Activated CD8-positive, alpha-beta T cell treated with anti-CD3 and anti-CD28 coated beads, Interleukin-2, amount 10 ng/mL, durations not matched to agents 7 days and 5 days (primary cell): ENCODE data around the gene RELT. TPM values are rescaled to one million over a fixed set of nuclear protein-coding genes. Genes with fewer than 3 reads are reported as not detected.

ENCODE experiments used
- ATAC-seq: fragments of 150-1000 bp; cut with Tn5 transposase; one replicate; pipeline ENCODE4 v1.10.0; 2021; ENCODE audit warnings: moderate library complexity
- CTCF ChIA-PET: fragments of 350-600 bp; sonication (Branson Sonifier 250); formaldehyde crosslinking; loops from one replicate; lab custom pipeline; 2021; ENCODE audit warnings: antibody characterized with exemption; lab: Charles Lee
- POLR2A ChIA-PET: fragments of 350-600 bp; sonication (Branson Sonifier 250); formaldehyde crosslinking; loops from one replicate; lab custom pipeline; 2021; ENCODE audit warnings: antibody characterized with exemption; lab: Charles Lee
- DNase-seq: peaks from one replicate; pipeline ENCODE4 v3.0.0-alpha.2; 2020
- H3K27ac Mint-ChIP-seq: one replicate; pipeline ENCODE4 v1.8.0; 2021; ENCODE audit warnings: mild to moderate bottlenecking, mixed read lengths
- H3K27me3 Mint-ChIP-seq: one replicate; pipeline ENCODE4 v1.8.0; 2021; ENCODE audit warnings: low read depth, mixed read lengths
- H3K36me3 Mint-ChIP-seq: one replicate; pipeline ENCODE4 v1.8.0; 2021; ENCODE audit warnings: low read depth, mixed read lengths
- H3K4me1 Mint-ChIP-seq: one replicate; pipeline ENCODE4 v1.8.0; 2021; ENCODE audit warnings: low read depth, mixed read lengths
- H3K4me3 Mint-ChIP-seq: one replicate; pipeline ENCODE4 v1.8.0; 2021; ENCODE audit warnings: mild to moderate bottlenecking, mixed read lengths
- H3K9me3 Mint-ChIP-seq: one replicate; pipeline ENCODE4 v1.8.0; 2022; ENCODE audit warnings: mixed read lengths; ENCODE audit not compliant: insufficient read depth
- total RNA-seq, 2 experiments: library from RNA; stranded (reverse); gene quantifications; one replicate each; pipeline ENCODE4 v1.2.3, GENCODE V29; 2021

Gene RELT
- total RNA-seq, 2 experiments from 2014 or later: 28.6 to 33.2 TPM

- POLR2A ChIA-PET: interaction anchor here (1.1 to 1.6 kb wide), 2 partner anchors 14 to 26 kb away, joined by 4 to 5 read pairs; no protein-coding TSS in a partner anchor
- Mint-ChIP-seq H3K4me3 (no peak overlapping the region), H3K27ac (peak overlapping the region; percentile 99), H3K36me3 (peaks cover 17% of the 10 kb centered on the region), H3K27me3 (no peaks in the 10 kb centered on the region), H3K4me1 (peaks cover 83% of the 10 kb centered on the region), H3K9me3 (no peaks in the 10 kb centered on the region)
- ATAC-seq: no peak
- DNase-seq: no peak
- CTCF ChIA-PET: interaction anchor here (0.8 to 1.6 kb wide), 3 partner anchors 14 to 28 kb away, joined by 3 to 5 read pairs (median 3); no protein-coding TSS in a partner anchor
Observed at GRCh38 chr11:73379189-73379880, 3.1 kb downstream of the RELT start.

GRCh38 chr11:73380331-73380730 lies 4.1 kb downstream of the RELT start:
- ATAC-seq (no peak), DNase-seq (no peak)
- peaks cover 17% of the 10 kb centered on the region for H3K36me3 Mint-ChIP-seq
- no peaks in the 10 kb centered on the region for H3K9me3 Mint-ChIP-seq
- ChIA-PET POLR2A (interaction anchor here (1.1 kb wide), 1 partner anchor 27 kb away, joined by 4 read pairs; no protein-coding TSS in a partner anchor), CTCF (interaction anchor here (0.5 to 1.6 kb wide), 3 partner anchors 13 to 335 kb away, joined by 3 to 5 read pairs (median 3); no protein-coding TSS in a partner anchor)
- H3K4me1 Mint-ChIP-seq: peaks cover 88% of the 10 kb centered on the region
- peak overlapping the region; percentile 30 for H3K27ac Mint-ChIP-seq
- no peaks in the 10 kb centered on the region for H3K27me3 Mint-ChIP-seq
- no peak overlapping the region for H3K4me3 Mint-ChIP-seq

- POLR2A ChIA-PET: no interaction called here
- no peak overlapping the region for H3K4me3 Mint-ChIP-seq
Observed at GRCh38 chr11:73380897-73381410, 4.8 kb downstream of the RELT start.

GRCh38 chr11:73381589-73381988 lies 5.4 kb downstream of the RELT start:
- H3K4me1 Mint-ChIP-seq: peaks cover 94% of the 10 kb centered on the region
- H3K27ac Mint-ChIP-seq: no peak overlapping the region
- H3K9me3 Mint-ChIP-seq: no peaks in the 10 kb centered on the region
- ATAC-seq: no peak
- no peaks in the 10 kb centered on the region for H3K27me3 Mint-ChIP-seq
- POLR2A ChIA-PET: no interaction called here
- peaks cover 20% of the 10 kb centered on the region for H3K36me3 Mint-ChIP-seq
- CTCF ChIA-PET: interaction anchor here (9.1 kb wide), 1 partner anchor 30 kb away, joined by 75 read pairs; no protein-coding TSS in a partner anchor
- no peak for DNase-seq
- H3K4me3 Mint-ChIP-seq: no peak overlapping the region

More at GRCh38 chr11:73380897-73381410, 4.8 kb downstream of the RELT start:
- Mint-ChIP-seq H3K27ac (peak overlapping the region; percentile 30), H3K9me3 (no peaks in the 10 kb centered on the region), H3K36me3 (peaks cover 20% of the 10 kb centered on the region), H3K27me3 (no peaks in the 10 kb centered on the region), H3K4me1 (peaks cover 88% of the 10 kb centered on the region)
- no peak for DNase-seq
- CTCF ChIA-PET: no interaction called here
- ATAC-seq: no peak

- H3K4me1 Mint-ChIP-seq: peaks cover 96% of the 10 kb centered on the region
- H3K4me3 Mint-ChIP-seq: no peak overlapping the region
- peaks cover 17% of the 10 kb centered on the region for H3K36me3 Mint-ChIP-seq
- H3K9me3 Mint-ChIP-seq: no peaks in the 10 kb centered on the region
- no peak for DNase-seq
- POLR2A ChIA-PET: no interaction called here
- CTCF ChIA-PET: interaction anchor here (0.6 to 9.1 kb wide), 4 partner anchors 11 to 47 kb away, joined by 3 to 75 read pairs (median 14); no protein-coding TSS in a partner anchor
- no peak for ATAC-seq
- no peaks in the 10 kb centered on the region for H3K27me3 Mint-ChIP-seq
- H3K27ac Mint-ChIP-seq: peak overlapping the region; percentile 94
Observed at GRCh38 chr11:73382183-73382582, 6.0 kb downstream of the RELT start.

GRCh38 chr11:73382747-73383146 lies 6.5 kb downstream of the RELT start:
- Mint-ChIP-seq H3K9me3 (no peaks in the 10 kb centered on the region), H3K4me3 (no peak overlapping the region), H3K4me1 (peaks cover 96% of the 10 kb centered on the region), H3K27ac (peak overlapping the region; percentile 94), H3K36me3 (peaks cover 15% of the 10 kb centered on the region), H3K27me3 (no peaks in the 10 kb centered on the region)
- DNase-seq: no peak
- POLR2A ChIA-PET: no interaction called here
- CTCF ChIA-PET: interaction anchor here (0.6 to 9.1 kb wide), 4 partner anchors 10 to 48 kb away, joined by 3 to 75 read pairs (median 14); no protein-coding TSS in a partner anchor
- ATAC-seq: no peak

- ChIA-PET CTCF (interaction anchor here (1.3 to 9.1 kb wide), 6 partner anchors 10 to 278 kb away, joined by 3 to 75 read pairs (median 12); partner anchors contain the start of gene ARHGEF17), POLR2A (no interaction called here)
- peaks cover 18% of the 10 kb centered on the region for H3K36me3 Mint-ChIP-seq
- peaks cover 95% of the 10 kb centered on the region for H3K4me1 Mint-ChIP-seq
- H3K4me3 Mint-ChIP-seq: no peak overlapping the region
- H3K27me3 Mint-ChIP-seq: no peaks in the 10 kb centered on the region
- H3K9me3 Mint-ChIP-seq: no peaks in the 10 kb centered on the region
- ATAC-seq (no peak), DNase-seq (no peak)
- peak overlapping the region; percentile 94 for H3K27ac Mint-ChIP-seq
Observed at GRCh38 chr11:73383249-73384124, 7.3 kb downstream of the RELT start.

GRCh38 chr11:73384125-73384441 lies 7.9 kb downstream of the RELT start:
- H3K36me3 Mint-ChIP-seq: peaks cover 13% of the 10 kb centered on the region
- peaks cover 90% of the 10 kb centered on the region for H3K4me1 Mint-ChIP-seq
- no peak for ATAC-seq
- POLR2A ChIA-PET: interaction anchor here (1.4 kb wide), 1 partner anchor 38 kb away, joined by 3 read pairs; no protein-coding TSS in a partner anchor
- no peak for DNase-seq
- H3K27ac Mint-ChIP-seq: peak overlapping the region; percentile 94
- CTCF ChIA-PET: interaction anchor here (1.3 to 9.1 kb wide), 8 partner anchors 8 to 278 kb away, joined by 3 to 75 read pairs (median 5); partner anchors contain the start of genes ARHGEF17 and RELT
- H3K27me3 Mint-ChIP-seq: no peaks in the 10 kb centered on the region
- no peaks in the 10 kb centered on the region for H3K9me3 Mint-ChIP-seq
- no peak overlapping the region for H3K4me3 Mint-ChIP-seq

GRCh38 chr11:73384531-73384871 lies 8.3 kb downstream of the RELT start:
- peak; percentile 8 for ATAC-seq
- POLR2A ChIA-PET: interaction anchor here (0.7 to 1.4 kb wide), 2 partner anchors 7 to 38 kb away, joined by 3 read pairs; no protein-coding TSS in a partner anchor
- peaks cover 88% of the 10 kb centered on the region for H3K4me1 Mint-ChIP-seq
- no peak for DNase-seq
- H3K27me3 Mint-ChIP-seq: no peaks in the 10 kb centered on the region
- peak overlapping the region; percentile 94 for H3K27ac Mint-ChIP-seq
- CTCF ChIA-PET: interaction anchor here (1.1 to 9.1 kb wide), 10 partner anchors 8 to 277 kb away, joined by 3 to 75 read pairs (median 5); partner anchors contain the start of genes ARHGEF17 and RELT
- peaks cover 13% of the 10 kb centered on the region for H3K36me3 Mint-ChIP-seq
- peak overlapping the region; percentile 65 for H3K4me3 Mint-ChIP-seq
- H3K9me3 Mint-ChIP-seq: no peaks in the 10 kb centered on the region

GRCh38 chr11:73384872-73385689 lies 8.9 kb downstream of the RELT start:
- DNase-seq (peak; percentile 71), ATAC-seq (peak; percentile 68)
- peaks cover 18% of the 10 kb centered on the region for H3K36me3 Mint-ChIP-seq
- CTCF ChIA-PET: interaction anchor here (0.9 to 9.1 kb wide), 11 partner anchors 9 to 277 kb away, joined by 3 to 75 read pairs (median 5); partner anchors contain the start of genes ARHGEF17 and RELT
- H3K27me3 Mint-ChIP-seq: no peaks in the 10 kb centered on the region
- peak overlapping the region; percentile 94 for H3K27ac Mint-ChIP-seq
- peak overlapping the region; percentile 65 for H3K4me3 Mint-ChIP-seq
- H3K9me3 Mint-ChIP-seq: no peaks in the 10 kb centered on the region
- POLR2A ChIA-PET: interaction anchor here (0.7 to 1.4 kb wide), 2 partner anchors 8 to 37 kb away, joined by 3 read pairs; no protein-coding TSS in a partner anchor
- peaks cover 88% of the 10 kb centered on the region for H3K4me1 Mint-ChIP-seq
